Neuronal stem cell (in vitro differentiated cells): ENCODE measurements around the gene TAOK1.
"Not testable (repeated sequence)": the region's sequence is repeated elsewhere in the genome, so short reads cannot be mapped to it uniquely, and the experiment has no call there.

Experiments used
- DNase-seq: peaks from one replicate; pipeline ENCODE4 v3.0.0-alpha.2; 2013; ENCODE audit warnings: low spot score
- H2AFZ ChIP-seq: one replicate; pipeline ENCODE4 v1.6.1; 2013; ENCODE audit warnings: mild to moderate bottlenecking, low read length, inconsistent platforms
- H2AK5ac ChIP-seq: 2 replicates; pipeline ENCODE4 v1.6.1; 2013; ENCODE audit warnings: low read depth, mild to moderate bottlenecking, inconsistent platforms, low read length, moderate library complexity, mixed read lengths
- H2BK120ac ChIP-seq: 2 replicates; pipeline ENCODE4 v1.6.1; 2013; ENCODE audit warnings: low read depth, mild to moderate bottlenecking, inconsistent platforms, low read length, moderate library complexity, mixed read lengths
- H2BK12ac ChIP-seq: one replicate; pipeline ENCODE4 v1.6.1; 2013; ENCODE audit warnings: low read length, inconsistent platforms
- H2BK15ac ChIP-seq: 2 replicates; pipeline ENCODE4 v1.6.1; 2013; ENCODE audit warnings: mild to moderate bottlenecking, low read length, inconsistent platforms, mixed read lengths
- H2BK5ac ChIP-seq: one replicate; pipeline ENCODE4 v1.6.1; 2013; ENCODE audit warnings: inconsistent platforms, mild to moderate bottlenecking, low read length, moderate library complexity
- H3K14ac ChIP-seq: one replicate; pipeline ENCODE4 v1.6.1; 2013; ENCODE audit warnings: low read length, inconsistent platforms
- H3K18ac ChIP-seq: 2 replicates; pipeline ENCODE4 v1.6.1; 2013; ENCODE audit warnings: low read length, inconsistent platforms
- H3K23ac ChIP-seq: 2 replicates; pipeline ENCODE4 v1.6.1; 2013; ENCODE audit warnings: low read depth, mild to moderate bottlenecking, mixed read lengths, low read length, inconsistent platforms; ENCODE audit not compliant: poor library complexity
- H3K27ac ChIP-seq: replicated peaks from 3 replicates; pipeline ENCODE4 v1.5.1; 2013; ENCODE audit warnings: low read length, inconsistent platforms
- H3K27me3 ChIP-seq, 3 experiments: 2 replicates each; pipeline ENCODE4 v1.6.1; 2013; ENCODE audit warnings: low read length in 3 of 3, mild to moderate bottlenecking in 2 of 3, inconsistent platforms in 1 of 3, low read depth in 1 of 3, mixed read lengths in 1 of 3, moderate library complexity in 1 of 3; ENCODE audit not compliant: control insufficient read depth in 3 of 3, insufficient read depth in 3 of 3
- H3K36me3 ChIP-seq, 2 donors: replicated peaks in 1 of 2; 2 replicates each; pipeline ENCODE4 v1.6.1; 2013; ENCODE audit warnings: low read length in 2 of 2; ENCODE audit not compliant: control insufficient read depth in 2 of 2, insufficient read depth in 2 of 2
- H3K4ac ChIP-seq: 2 replicates; pipeline ENCODE4 v1.6.1; 2013; ENCODE audit warnings: inconsistent platforms, mild to moderate bottlenecking, low read length, moderate library complexity
- H3K4me1 ChIP-seq, 2 donors: 1 replicate in 1 of 2; 2 replicates in 1 of 2; pipeline ENCODE4 v1.6.1; 2013; ENCODE audit warnings: low read length in 2 of 2, low read depth in 1 of 2; ENCODE audit not compliant: control insufficient read depth in 2 of 2, insufficient read depth in 1 of 2
- H3K4me2 ChIP-seq: one replicate; pipeline ENCODE4 v1.6.1; 2013; ENCODE audit warnings: mild to moderate bottlenecking, low read length, inconsistent platforms; ENCODE audit not compliant: insufficient read depth, poor library complexity, severe bottlenecking
- H3K4me3 ChIP-seq, 2 donors: 2 replicates each; pipeline ENCODE4 v1.5.1; 2013; ENCODE audit warnings: low read length in 2 of 2, mild to moderate bottlenecking in 2 of 2, inconsistent platforms in 1 of 2, moderate library complexity in 1 of 2
- H3K79me1 ChIP-seq: one replicate; pipeline ENCODE4 v1.6.1; 2013; ENCODE audit warnings: low read depth, mild to moderate bottlenecking, inconsistent platforms, low read length, moderate library complexity
- H3K9ac ChIP-seq: one replicate; pipeline ENCODE4 v1.6.1; 2013; ENCODE audit warnings: mild to moderate bottlenecking, low read depth, low read length, inconsistent platforms; ENCODE audit not compliant: poor library complexity
- H3K9me3 ChIP-seq, 2 donors: replicated peaks in 1 of 2; 2 replicates each; pipeline versions ENCODE3 to v1.6.1; 2013; ENCODE audit warnings: low read length in 2 of 2, mild to moderate bottlenecking in 2 of 2, inconsistent platforms in 1 of 2, low read depth in 1 of 2, mixed read lengths in 1 of 2, moderate library complexity in 1 of 2; ENCODE audit not compliant: control insufficient read depth in 2 of 2, insufficient read depth in 1 of 2
- H4K8ac ChIP-seq: one replicate; pipeline ENCODE4 v1.6.1; 2013; ENCODE audit warnings: low read depth, mild to moderate bottlenecking, inconsistent platforms, low read length, moderate library complexity
- H4K91ac ChIP-seq: one replicate; pipeline ENCODE4 v1.6.1; 2013; ENCODE audit warnings: low read length, low read depth, mild to moderate bottlenecking, inconsistent platforms; ENCODE audit not compliant: poor library complexity
- WGBS, 2 donors: extraction: QIAGEN DNeasy Blood & Tissue Kit; methylation state at CpG; one replicate each; pipeline ENCODE4 v1.1.7; 2013; ENCODE audit warnings: missing lambda C conversion rate in 2 of 2, mixed read lengths in 1 of 2; ENCODE audit not compliant: insufficient read length in 2 of 2, insufficient replicate concordance in 1 of 2; ENCODE audit errors: extremely low coverage in 2 of 2; 5-methylcytosine and 5-hydroxymethylcytosine counted together

The TAOK1 gene

DNA sequence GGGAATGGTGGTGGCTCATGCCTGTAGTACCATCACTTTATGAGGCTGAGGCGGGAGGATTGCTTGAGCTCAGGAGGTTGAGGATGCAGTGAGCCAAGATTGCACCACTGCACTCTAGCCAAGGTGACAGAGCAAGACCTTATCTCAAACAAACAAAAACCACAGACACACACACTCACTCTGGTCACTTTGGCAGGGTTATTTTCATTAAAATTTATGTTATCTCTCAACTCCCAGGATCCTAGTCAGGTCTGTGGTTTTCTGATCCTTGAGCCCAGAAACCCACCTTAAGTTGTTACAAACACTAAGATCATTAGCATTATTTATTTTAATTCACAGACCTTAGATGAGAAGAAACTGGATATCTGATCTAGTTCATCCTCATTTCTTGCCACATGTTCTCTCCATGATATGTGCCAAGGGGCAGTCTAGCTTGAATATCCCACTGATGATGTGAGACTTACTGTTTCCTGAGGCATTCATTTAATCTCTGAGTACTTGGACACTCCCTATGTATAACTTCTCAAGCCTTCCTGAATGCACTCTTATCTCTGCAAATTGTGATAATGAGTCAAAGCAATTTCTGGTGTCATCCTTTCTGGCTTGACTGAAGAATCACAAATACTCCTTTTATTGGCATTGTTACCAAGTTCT lies 167.0 kb downstream of the TAOK1 start:
- Histone ChIP-seq H2AK5ac (no peak overlapping the region), H3K4ac (no peak overlapping the region), H2AFZ (no peak overlapping the region), H3K4me3 (no peak overlapping the region), H3K4me1 (no peaks in the 10 kb centered on the region), H2BK15ac (no peak overlapping the region), H2BK5ac (no peak overlapping the region), H4K8ac (no peak overlapping the region), H3K9me3 (no peaks in the 10 kb centered on the region), H3K14ac (no peak overlapping the region), H3K9ac (no peak overlapping the region), H3K23ac (no peak overlapping the region), H3K18ac (no peak overlapping the region), H3K36me3 (peaks cover 0 to 20% of the 10 kb centered on the region in 2 donors), H3K79me1 (no peaks in the 10 kb centered on the region), H2BK120ac (no peak overlapping the region), H3K4me2 (no peak overlapping the region), H3K27me3 (no peaks in the 10 kb centered on the region), H3K27ac (no peak overlapping the region), H2BK12ac (no peak overlapping the region), H4K91ac (no peak overlapping the region)
- no peak for DNase-seq
- whole genome bisulfite sequencing, 2 donors: no CpG with 5 or more reads among the region's 1 CpG

DNA sequence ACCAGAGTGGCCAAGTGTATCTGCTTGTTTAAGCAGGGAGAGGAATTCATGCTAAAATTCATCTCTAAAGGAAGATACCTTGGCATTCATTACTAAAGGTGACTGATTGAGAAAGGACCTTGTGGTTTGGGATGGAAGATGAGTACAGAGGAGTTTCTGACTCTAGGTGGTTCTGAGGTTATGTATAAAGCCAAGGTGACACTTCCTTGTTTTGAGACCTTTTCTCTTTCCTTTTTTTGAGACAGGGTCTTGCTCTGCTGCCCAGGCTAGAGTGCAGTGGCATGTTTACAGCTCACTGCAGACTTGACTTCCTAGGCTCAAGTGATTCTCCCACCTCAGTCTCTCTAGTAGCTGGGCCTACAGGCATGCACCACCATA lies 167.6 kb downstream of the TAOK1 start:
- H3K4me2 ChIP-seq: no peak overlapping the region
- H3K79me1 ChIP-seq: no peaks in the 10 kb centered on the region
- H2BK12ac ChIP-seq: no peak overlapping the region
- H3K27me3 ChIP-seq: no peaks in the 10 kb centered on the region
- H4K8ac ChIP-seq: no peak overlapping the region
- no peak overlapping the region for H2AFZ ChIP-seq
- H3K4me1 ChIP-seq: no peaks in the 10 kb centered on the region
- no peak overlapping the region for H3K18ac ChIP-seq
- H4K91ac ChIP-seq: no peak overlapping the region
- H3K14ac ChIP-seq: no peak overlapping the region
- no peak overlapping the region for H2AK5ac ChIP-seq
- no peak overlapping the region for H3K23ac ChIP-seq
- H3K27ac ChIP-seq: no peak overlapping the region
- H2BK120ac ChIP-seq: no peak overlapping the region
- H3K36me3 ChIP-seq: peaks cover 0 to 25% of the 10 kb centered on the region in 2 donors
- no peak overlapping the region for H2BK15ac ChIP-seq
- no peaks in the 10 kb centered on the region for H3K9me3 ChIP-seq
- H3K4ac ChIP-seq: no peak overlapping the region
- no peak for DNase-seq
- H3K4me3 ChIP-seq: no peak overlapping the region
- no peak overlapping the region for H3K9ac ChIP-seq
- no peak overlapping the region for H2BK5ac ChIP-seq

- not testable (repeated sequence) for H4K8ac ChIP-seq, H2AFZ ChIP-seq, H3K9ac ChIP-seq, H2BK15ac ChIP-seq, H3K4me2 ChIP-seq, H3K27ac ChIP-seq, H2BK120ac ChIP-seq, H3K27me3 ChIP-seq, H3K4me3 ChIP-seq, H4K91ac ChIP-seq, DNase-seq, H3K9me3 ChIP-seq, H3K4me1 ChIP-seq, H2BK5ac ChIP-seq, H3K79me1 ChIP-seq, H3K18ac ChIP-seq, H3K23ac ChIP-seq, H2BK12ac ChIP-seq, H3K4ac ChIP-seq, H3K14ac ChIP-seq, H2AK5ac ChIP-seq
- H3K36me3 ChIP-seq: peaks cover 0 to 29% of the 10 kb centered on the region in 2 donors
- WGBS, 2 donors: no CpG with 5 or more reads among the region's 5 CpGs
These were observed 168.0 kb downstream of the TAOK1 start for GRCh38 chr17:29558139-29558538.

DNA sequence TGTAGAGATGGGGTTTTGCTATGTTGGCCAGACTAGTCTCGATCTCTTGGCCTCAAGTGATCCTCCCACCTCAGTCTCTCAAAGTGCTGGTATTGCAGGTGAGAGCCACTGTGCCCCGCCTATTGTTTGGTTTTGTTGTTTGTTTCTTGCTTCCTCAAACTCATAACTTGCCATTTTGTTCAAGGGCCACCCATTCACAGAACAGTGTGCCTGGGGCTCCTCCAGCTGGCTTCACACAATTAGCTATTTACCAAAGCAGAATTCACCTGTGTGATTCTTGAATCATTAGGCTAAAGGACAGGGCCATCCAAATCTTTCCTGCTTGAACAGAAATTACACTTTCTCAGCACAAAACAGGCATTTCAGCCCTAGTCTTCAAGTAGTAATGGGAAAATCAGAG lies 169.5 kb downstream of the TAOK1 start:
- DNase-seq: no peak
- no peak overlapping the region for H3K9ac ChIP-seq
- no peak overlapping the region for H2BK12ac ChIP-seq
- H3K36me3 ChIP-seq: peaks cover 0 to 29% of the 10 kb centered on the region in 2 donors
- no peak overlapping the region for H3K23ac ChIP-seq
- no peak overlapping the region for H2AK5ac ChIP-seq
- H3K4ac ChIP-seq: no peak overlapping the region
- no peak overlapping the region for H4K91ac ChIP-seq
- no peak overlapping the region for H4K8ac ChIP-seq
- H3K4me3 ChIP-seq: no peak overlapping the region
- no peak overlapping the region for H2BK15ac ChIP-seq
- no peak overlapping the region for H3K18ac ChIP-seq
- H3K9me3 ChIP-seq: no peaks in the 10 kb centered on the region
- no peak overlapping the region for H2AFZ ChIP-seq
- no peak overlapping the region for H2BK120ac ChIP-seq
- H3K4me2 ChIP-seq: no peak overlapping the region
- no peaks in the 10 kb centered on the region for H3K79me1 ChIP-seq
- H3K14ac ChIP-seq: no peak overlapping the region
- H3K4me1 ChIP-seq: no peaks in the 10 kb centered on the region
- peaks cover 0 to 3% (median 0%) of the 10 kb centered on the region in 3 experiments for H3K27me3 ChIP-seq
- no peak overlapping the region for H2BK5ac ChIP-seq
- H3K27ac ChIP-seq: no peak overlapping the region
- WGBS, 2 donors: no CpG with 5 or more reads among the region's 2 CpGs
